GM12801 (cell line): ENCODE data around the gene EFNB1.

Experiments used
- TF ChIP-seq, protein P1 (sequence below): IDR thresholded peaks from one replicate; pipeline ENCODE4 v1.5.1; 2011; ENCODE audit warnings: control low read depth; ENCODE audit not compliant: insufficient read length; ENCODE audit errors: extremely low read depth

EFNB1 gene

DNA sequence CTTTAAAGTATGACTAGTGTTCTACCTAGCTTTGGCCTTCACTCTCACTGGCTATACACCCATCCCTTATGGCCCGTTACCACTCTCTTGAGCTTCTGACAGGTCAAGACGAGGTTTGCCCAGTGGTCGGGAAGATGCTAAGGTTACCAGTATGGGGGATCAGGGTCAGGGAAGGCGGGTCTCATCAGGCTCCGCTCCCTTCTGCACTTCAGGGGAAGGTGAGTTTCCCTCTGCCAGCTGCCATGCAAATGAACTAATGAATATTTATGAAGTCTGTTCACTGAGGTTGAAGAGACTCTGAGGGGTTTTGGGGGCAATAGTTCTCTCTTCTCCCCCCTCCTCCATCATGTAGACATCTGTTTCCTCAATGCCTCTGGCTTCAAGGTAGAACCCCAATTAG lies 6.6 kb downstream of the EFNB1 start:
- TF ChIP-seq, protein P1, sequence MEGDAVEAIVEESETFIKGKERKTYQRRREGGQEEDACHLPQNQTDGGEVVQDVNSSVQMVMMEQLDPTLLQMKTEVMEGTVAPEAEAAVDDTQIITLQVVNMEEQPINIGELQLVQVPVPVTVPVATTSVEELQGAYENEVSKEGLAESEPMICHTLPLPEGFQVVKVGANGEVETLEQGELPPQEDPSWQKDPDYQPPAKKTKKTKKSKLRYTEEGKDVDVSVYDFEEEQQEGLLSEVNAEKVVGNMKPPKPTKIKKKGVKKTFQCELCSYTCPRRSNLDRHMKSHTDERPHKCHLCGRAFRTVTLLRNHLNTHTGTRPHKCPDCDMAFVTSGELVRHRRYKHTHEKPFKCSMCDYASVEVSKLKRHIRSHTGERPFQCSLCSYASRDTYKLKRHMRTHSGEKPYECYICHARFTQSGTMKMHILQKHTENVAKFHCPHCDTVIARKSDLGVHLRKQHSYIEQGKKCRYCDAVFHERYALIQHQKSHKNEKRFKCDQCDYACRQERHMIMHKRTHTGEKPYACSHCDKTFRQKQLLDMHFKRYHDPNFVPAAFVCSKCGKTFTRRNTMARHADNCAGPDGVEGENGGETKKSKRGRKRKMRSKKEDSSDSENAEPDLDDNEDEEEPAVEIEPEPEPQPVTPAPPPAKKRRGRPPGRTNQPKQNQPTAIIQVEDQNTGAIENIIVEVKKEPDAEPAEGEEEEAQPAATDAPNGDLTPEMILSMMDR, result no peak

DNA sequence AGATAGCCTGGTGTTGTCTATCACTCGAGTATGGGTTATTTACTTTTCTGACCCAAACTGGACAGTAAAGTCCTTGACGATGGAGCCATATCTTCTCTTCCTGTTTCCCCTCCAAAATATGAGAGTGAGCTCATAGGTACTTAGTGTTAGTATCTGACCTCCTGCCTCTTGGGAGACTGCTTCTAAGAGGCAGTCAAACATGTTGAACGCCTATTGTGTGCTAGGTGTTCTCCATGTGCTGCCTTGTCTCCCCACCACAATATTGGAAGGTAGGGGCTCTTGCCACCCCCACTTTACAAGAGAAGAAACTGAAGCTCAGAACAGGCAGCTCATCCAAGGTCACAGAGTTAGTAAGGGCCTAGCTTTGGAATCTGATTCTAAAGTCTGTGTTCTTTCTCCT lies 8.3 kb downstream of the EFNB1 start:
- TF ChIP-seq, protein P1, result no peak

DNA sequence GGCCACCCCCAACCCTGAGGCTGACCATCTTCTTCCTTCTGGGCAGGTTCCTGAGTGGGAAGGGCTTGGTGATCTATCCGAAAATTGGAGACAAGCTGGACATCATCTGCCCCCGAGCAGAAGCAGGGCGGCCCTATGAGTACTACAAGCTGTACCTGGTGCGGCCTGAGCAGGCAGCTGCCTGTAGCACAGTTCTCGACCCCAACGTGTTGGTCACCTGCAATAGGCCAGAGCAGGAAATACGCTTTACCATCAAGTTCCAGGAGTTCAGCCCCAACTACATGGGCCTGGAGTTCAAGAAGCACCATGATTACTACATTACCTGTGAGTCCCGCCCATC lies 9.7 kb downstream of the EFNB1 start:
- TF ChIP-seq, protein P1, result no peak

DNA sequence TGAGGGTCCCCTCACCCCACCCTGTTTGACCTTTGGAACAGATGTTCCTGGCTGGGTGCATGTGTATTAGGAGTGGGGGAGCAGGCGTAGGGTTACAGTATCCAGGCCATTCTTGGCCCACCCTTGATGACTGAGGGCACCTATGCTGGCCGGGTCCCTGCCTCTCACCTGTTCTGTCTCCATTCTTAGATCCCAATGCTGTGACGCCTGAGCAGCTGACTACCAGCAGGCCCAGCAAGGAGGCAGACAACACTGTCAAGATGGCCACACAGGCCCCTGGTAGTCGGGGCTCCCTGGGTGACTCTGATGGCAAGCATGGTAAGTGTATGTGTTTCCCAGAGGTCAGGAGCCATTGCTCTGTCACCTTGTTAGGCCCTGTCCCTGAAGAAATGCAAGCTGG lies 10.9 kb downstream of the EFNB1 start:
- TF ChIP-seq, protein P1, result no peak

DNA sequence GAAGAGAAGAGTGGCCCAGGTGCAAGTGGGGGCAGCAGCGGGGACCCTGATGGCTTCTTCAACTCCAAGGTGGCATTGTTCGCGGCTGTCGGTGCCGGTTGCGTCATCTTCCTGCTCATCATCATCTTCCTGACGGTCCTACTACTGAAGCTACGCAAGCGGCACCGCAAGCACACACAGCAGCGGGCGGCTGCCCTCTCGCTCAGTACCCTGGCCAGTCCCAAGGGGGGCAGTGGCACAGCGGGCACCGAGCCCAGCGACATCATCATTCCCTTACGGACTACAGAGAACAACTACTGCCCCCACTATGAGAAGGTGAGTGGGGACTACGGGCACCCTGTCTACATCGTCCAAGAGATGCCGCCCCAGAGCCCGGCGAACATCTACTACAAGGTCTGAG lies 11.4 kb downstream of the EFNB1 start:
- TF ChIP-seq, protein P1, result no peak

DNA sequence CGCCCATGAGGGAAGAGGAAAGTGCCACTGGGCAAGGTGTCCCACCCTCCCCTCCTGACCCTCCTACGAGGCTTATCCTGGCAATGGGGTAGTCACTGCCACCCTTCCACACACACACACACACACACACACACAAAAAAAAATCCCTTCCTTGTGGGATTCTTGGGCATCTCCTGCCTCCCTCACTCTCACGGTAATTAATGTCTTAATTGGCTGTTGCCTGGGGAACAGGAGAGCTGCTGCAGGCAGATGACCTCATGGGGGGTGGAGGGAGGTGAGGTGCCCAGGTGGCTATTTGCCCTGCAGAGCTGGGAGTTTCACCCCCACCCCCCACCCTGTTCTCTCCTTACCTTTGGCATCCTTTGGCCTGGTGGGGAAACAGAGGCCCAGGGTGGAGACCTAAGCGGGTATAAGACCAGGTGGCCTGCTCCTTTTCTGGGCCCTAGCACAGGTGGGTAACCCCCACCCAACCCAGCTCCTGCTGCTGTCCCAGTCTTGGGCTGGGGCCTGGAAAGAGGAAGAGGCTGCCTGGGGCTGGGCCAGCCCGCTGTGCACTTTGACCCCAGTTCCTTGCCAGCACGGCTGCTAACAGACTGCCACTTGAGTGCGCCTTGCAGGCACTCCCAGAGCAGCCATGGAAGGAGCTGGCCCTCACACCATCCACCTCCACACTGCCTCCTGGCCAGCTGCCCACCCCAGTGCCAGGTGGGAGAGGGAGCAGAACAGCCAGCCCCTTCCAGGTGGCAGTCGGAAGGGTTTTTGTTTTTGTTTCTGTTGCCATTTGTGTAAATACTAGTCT lies 12.6 kb downstream of the EFNB1 start:
- TF ChIP-seq, protein P1, result no peak

DNA sequence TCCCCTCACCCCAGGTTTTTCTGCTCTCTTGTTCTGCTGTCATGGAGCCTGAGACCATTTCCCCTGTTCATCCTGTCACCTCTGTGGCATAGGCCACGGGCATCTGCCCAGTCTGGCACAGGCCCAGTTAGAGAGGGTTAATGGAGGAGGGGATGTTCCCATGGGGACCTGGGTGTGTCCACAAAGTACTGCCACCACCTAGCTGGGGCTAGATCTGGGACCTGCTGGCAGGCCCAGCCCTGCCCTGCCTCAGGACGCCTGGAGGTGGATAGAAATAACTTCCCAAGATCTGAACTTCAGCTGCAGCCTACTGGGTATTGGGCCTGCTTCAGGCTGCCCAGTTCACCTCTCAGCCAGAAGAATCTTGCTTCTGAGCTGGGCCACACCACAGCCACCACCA lies 13.5 kb downstream of the EFNB1 start:
- TF ChIP-seq, protein P1, result no peak
